Fibroblast of lung (primary cell): Measurements from ENCODE around the gene SPINT2. TPM values are rescaled to one million over a fixed set of nuclear protein-coding genes. Genes with fewer than 3 reads are reported as not detected.
A peak's percentile ranks its signal among the peaks of the same experiment; 100 is the strongest.
"Not testable (repeated sequence)": the region's sequence is repeated elsewhere in the genome, so short reads cannot be mapped to it uniquely, and the experiment has no call there.

Source experiments
- DNase-seq, 2 donors: peaks; one replicate each; pipeline versions ENCODE4 v3.0.0 to v3.0.0-alpha.2; 2010; ENCODE audit warnings: low read depth in 2 of 2
- H2AFZ ChIP-seq: 2 replicates; pipeline ENCODE4 v1.5.1; 2012; ENCODE audit warnings: low read length, control low read depth, inconsistent platforms
- H3K27ac ChIP-seq: 2 replicates; pipeline ENCODE4 v1.5.1; 2011; ENCODE audit warnings: low read length, control low read depth; ENCODE audit not compliant: insufficient read depth
- H3K27me3 ChIP-seq: 2 replicates; pipeline ENCODE4 v1.5.1; 2011; ENCODE audit warnings: mild to moderate bottlenecking, low read length; ENCODE audit not compliant: control insufficient read depth, insufficient read depth
- H3K36me3 ChIP-seq: 2 replicates; pipeline ENCODE4 v1.5.1; 2011; ENCODE audit warnings: low read length; ENCODE audit not compliant: control insufficient read depth, insufficient read depth
- H3K4me1 ChIP-seq: 2 replicates; pipeline ENCODE4 v1.5.1; 2011; ENCODE audit warnings: low read length; ENCODE audit not compliant: control insufficient read depth, insufficient read depth; ENCODE audit errors: extremely low read depth
- H3K4me2 ChIP-seq: 2 replicates; pipeline ENCODE4 v1.5.1; 2011; ENCODE audit warnings: low read length, control low read depth; ENCODE audit not compliant: insufficient read depth; ENCODE audit errors: extremely low read depth
- H3K4me3 ChIP-seq, 4 experiments: fragments of 200-600 bp in 1 of 4; sonication (generic) in 1 of 4; replicated peaks in 1 of 4; 2 replicates each; pipeline ENCODE4 v1.5.1; 2011 to 2016; ENCODE audit warnings: low read length in 4 of 4, low read depth in 3 of 4, mild to moderate bottlenecking in 3 of 4, control low read depth in 2 of 4, inconsistent platforms in 1 of 4, mixed read lengths in 1 of 4; ENCODE audit not compliant: insufficient read depth in 1 of 4; ENCODE audit errors: control extremely low read depth in 1 of 4
- H3K79me2 ChIP-seq: 2 replicates; pipeline ENCODE4 v1.5.1; 2012; ENCODE audit warnings: mild to moderate bottlenecking, low read length, inconsistent platforms; ENCODE audit not compliant: control insufficient read depth, insufficient read depth
- H3K9ac ChIP-seq: 2 replicates; pipeline ENCODE4 v1.5.1; 2011; ENCODE audit warnings: mild to moderate bottlenecking, low read length, control low read depth; ENCODE audit not compliant: insufficient read depth
- H3K9me3 ChIP-seq: 2 replicates; pipeline ENCODE4 v1.5.1; 2012; ENCODE audit warnings: low read depth, low read length; ENCODE audit not compliant: control insufficient read depth, insufficient read depth
- H4K20me1 ChIP-seq: 2 replicates; pipeline ENCODE4 v1.5.1; 2011; ENCODE audit warnings: low read length; ENCODE audit not compliant: control insufficient read depth, insufficient read depth; ENCODE audit errors: extremely low read depth
- EZH2 ChIP-seq: IDR thresholded peaks from 2 replicates; pipeline ENCODE4 v1.5.1; 2012; ENCODE audit warnings: low read length, control low read depth, mild to moderate bottlenecking; ENCODE audit errors: missing control alignments
- polyA plus RNA-seq, 2 donors: library from polyadenylated mRNA; depleted of rRNA in 1 of 2; stranded (reverse) in 1 of 2; unstranded in 1 of 2; fragments of >200 nt; gene quantifications; 2 replicates each; pipeline ENCODE4 v1.2.1, GENCODE V29; 2011 to 2012; ENCODE audit warnings: missing spikeins in 1 of 2
- total RNA-seq: library from RNA; depleted of rRNA; stranded (reverse); fragments of >200 nt; gene quantifications from 2 replicates; pipeline ENCODE4 v1.2.1, GENCODE V29; 2014
- TF ChIP-seq, protein P1 (sequence below), 2 donors: IDR thresholded peaks in 1 of 2; conservative IDR thresholded peaks in 1 of 2; 1 replicate in 1 of 2; 2 replicates in 1 of 2; pipeline ENCODE4 v1.5.1; 2011 to 2012; ENCODE audit warnings: low read length in 2 of 2, control low read depth in 1 of 2, inconsistent platforms in 1 of 2, low read depth in 1 of 2, mild to moderate bottlenecking in 1 of 2

The SPINT2 gene
- total and polyA plus RNA-seq, 2 donors (not counting 1 experiment from before 2014, with no cell fraction given) = 4.5 to 4.6 TPM

DNA sequence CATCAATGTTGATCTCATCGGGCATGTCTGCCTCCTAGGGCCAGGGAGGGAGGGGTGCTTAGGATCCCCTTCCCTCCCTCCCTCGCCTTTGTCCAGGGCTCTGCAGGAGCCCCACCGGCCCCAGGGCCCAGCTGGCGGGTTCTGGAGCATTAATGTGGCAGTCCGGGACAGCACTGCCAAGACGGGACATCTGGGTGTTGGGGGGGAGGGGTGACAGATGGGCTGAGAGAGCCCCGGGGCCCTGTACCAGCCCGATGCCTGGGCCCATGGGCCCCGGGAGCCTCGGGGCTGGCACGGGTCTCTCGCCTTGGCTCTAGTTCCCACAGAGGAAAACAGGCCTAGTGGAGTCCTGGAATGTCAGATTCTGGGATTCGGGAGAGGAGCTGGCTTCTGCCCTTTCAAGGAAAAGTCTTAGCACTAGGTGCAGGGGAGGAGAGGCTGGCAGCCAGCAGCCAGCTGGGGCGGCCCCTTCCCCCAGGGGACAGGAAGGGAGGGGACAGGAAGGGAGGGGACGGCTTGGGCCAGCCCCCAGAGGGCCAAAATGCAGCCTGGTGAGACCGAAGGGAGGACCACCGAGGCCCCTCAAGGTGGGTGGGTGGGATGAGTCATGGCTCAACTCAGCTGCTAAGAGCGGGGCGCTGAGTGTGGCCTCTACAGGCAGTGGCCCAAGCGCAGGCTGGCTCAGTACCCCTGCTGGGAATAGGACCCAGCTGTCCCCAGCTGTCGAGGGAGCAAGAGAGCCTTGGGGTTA lies 11.3 kb upstream of the SPINT2 start:
- Histone ChIP-seq H3K4me3 (peak overlapping the region in 1 of 4 experiments; percentile 11), H3K4me1 (peaks cover 14% of the 10 kb centered on the region), H3K27ac (no peak overlapping the region), H3K4me2 (no peak overlapping the region), H3K9ac (peak overlapping the region; percentile 36), H4K20me1 (no peaks in the 10 kb centered on the region), H3K27me3 (no peaks in the 10 kb centered on the region), H3K36me3 (no peaks in the 10 kb centered on the region), H2AFZ (no peak overlapping the region), H3K9me3 (no peaks in the 10 kb centered on the region), H3K79me2 (peaks cover 23% of the 10 kb centered on the region)
- DNase-seq = peak in 1 of 2 donors; percentile 17
- TF ChIP-seq EZH2 = no peak
- TF ChIP-seq, protein P1, sequence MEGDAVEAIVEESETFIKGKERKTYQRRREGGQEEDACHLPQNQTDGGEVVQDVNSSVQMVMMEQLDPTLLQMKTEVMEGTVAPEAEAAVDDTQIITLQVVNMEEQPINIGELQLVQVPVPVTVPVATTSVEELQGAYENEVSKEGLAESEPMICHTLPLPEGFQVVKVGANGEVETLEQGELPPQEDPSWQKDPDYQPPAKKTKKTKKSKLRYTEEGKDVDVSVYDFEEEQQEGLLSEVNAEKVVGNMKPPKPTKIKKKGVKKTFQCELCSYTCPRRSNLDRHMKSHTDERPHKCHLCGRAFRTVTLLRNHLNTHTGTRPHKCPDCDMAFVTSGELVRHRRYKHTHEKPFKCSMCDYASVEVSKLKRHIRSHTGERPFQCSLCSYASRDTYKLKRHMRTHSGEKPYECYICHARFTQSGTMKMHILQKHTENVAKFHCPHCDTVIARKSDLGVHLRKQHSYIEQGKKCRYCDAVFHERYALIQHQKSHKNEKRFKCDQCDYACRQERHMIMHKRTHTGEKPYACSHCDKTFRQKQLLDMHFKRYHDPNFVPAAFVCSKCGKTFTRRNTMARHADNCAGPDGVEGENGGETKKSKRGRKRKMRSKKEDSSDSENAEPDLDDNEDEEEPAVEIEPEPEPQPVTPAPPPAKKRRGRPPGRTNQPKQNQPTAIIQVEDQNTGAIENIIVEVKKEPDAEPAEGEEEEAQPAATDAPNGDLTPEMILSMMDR (conservative IDR thresholded peaks at IDR 0.05 in 1 of 2, IDR thresholded peaks at IDR 0.05 in 1 of 2; ENCODE audit: low read depth in 1 of 2, low read length in 2 of 2) = no peak

GRCh38 chr19:38253788-38254187 lies 10.6 kb upstream of the SPINT2 start:
- Histone ChIP-seq H3K27me3 (no peaks in the 10 kb centered on the region), H3K9me3 (no peaks in the 10 kb centered on the region), H3K79me2 (peaks cover 23% of the 10 kb centered on the region), H3K4me3 (no peak overlapping the region), H3K9ac (no peak overlapping the region), H3K36me3 (no peaks in the 10 kb centered on the region), H3K4me1 (peaks cover 13% of the 10 kb centered on the region), H3K4me2 (no peak overlapping the region), H3K27ac (no peak overlapping the region), H4K20me1 (no peaks in the 10 kb centered on the region), H2AFZ (no peak overlapping the region)
- no peak for DNase-seq
- TF ChIP-seq, protein P1 (conservative IDR thresholded peaks at IDR 0.05 in 1 of 2, IDR thresholded peaks at IDR 0.05 in 1 of 2; ENCODE audit: low read depth in 1 of 2, low read length in 2 of 2) = no peak
- no peak for TF ChIP-seq EZH2

DNA sequence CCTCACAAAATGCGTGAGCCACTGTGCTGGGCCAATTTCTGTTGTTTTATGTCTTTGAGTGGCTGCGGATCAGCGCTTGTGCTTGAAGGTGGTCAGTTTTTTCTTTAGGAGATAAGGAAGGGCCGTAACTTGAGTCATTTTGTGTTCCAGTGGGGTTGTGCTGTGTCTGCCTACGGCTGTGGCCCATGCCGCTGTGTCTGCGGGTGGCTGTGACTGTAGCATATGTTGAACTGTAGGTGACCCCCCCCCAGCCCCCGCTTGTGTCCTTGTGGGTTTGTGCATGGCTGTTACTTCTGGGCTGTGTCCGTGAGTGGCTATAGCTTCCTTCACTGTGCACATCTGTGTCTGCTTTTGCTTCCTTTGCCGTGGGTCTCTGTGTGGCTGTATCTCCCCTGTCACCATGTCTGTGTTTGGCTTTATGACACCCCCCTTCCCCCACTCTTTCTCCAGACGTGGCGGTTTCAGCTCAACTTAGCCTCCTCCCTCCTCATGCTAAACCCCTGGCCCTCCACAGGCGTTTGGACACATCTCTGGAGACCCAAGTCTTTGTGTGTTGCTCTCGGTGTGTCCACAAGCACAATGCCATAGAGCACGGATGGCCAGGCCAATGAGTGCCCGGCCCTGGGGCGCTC lies 8.9 kb upstream of the SPINT2 start:
- peak overlapping the region; percentile 50 for H3K27ac ChIP-seq
- peak overlapping the region; percentile 74 for H3K9ac ChIP-seq
- peak overlapping the region; percentile 49 for H3K4me2 ChIP-seq

DNA sequence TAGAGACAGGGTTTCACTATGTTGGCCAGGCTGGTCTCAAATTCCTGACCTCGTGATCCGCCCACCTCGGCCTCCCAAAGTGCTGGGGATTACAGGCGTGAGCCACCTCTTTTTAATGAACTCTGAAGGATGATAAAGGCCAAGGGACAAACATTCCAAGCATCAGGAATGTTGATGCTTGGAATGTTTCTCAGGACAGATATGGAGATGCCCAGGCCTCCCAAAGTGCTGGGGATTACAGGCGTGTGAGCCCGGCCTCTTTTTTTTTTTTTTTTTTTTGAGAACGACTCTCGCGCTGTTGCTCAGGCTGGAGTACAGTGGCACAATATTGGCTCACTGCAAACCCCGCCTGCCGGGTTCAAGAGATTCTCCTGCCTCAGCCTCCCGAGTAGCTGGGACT lies 2.4 kb upstream of the SPINT2 start:
- H3K4me2 ChIP-seq, H3K4me1 ChIP-seq, DNase-seq, H3K27me3 ChIP-seq, H3K27ac ChIP-seq, H3K9me3 ChIP-seq, H4K20me1 ChIP-seq, H3K79me2 ChIP-seq, H3K9ac ChIP-seq, H3K4me3 ChIP-seq, H2AFZ ChIP-seq, H3K36me3 ChIP-seq: not testable (repeated sequence)

More for the DNA sequence above, 8.9 kb upstream of the SPINT2 start:
- Histone ChIP-seq H3K4me3 (peak overlapping the region; percentile 16 to 53 (median 34)), H3K4me1 (peaks cover 13% of the 10 kb centered on the region), H3K36me3 (no peaks in the 10 kb centered on the region), H4K20me1 (no peaks in the 10 kb centered on the region), H3K9me3 (no peaks in the 10 kb centered on the region), H2AFZ (no peak overlapping the region), H3K79me2 (peaks cover 23% of the 10 kb centered on the region), H3K27me3 (no peaks in the 10 kb centered on the region)
- TF ChIP-seq EZH2 = no peak
- TF ChIP-seq, protein P1 (conservative IDR thresholded peaks at IDR 0.05 in 1 of 2, IDR thresholded peaks at IDR 0.05 in 1 of 2; ENCODE audit: low read depth in 1 of 2, low read length in 2 of 2) = no peak
- peak in 1 of 2 donors; percentile 37 for DNase-seq
